GM12891 (cell line): ENCODE measurements around the gene HS2ST1.

Experiments
- POLR2A ChIP-seq: IDR thresholded peaks from 2 replicates; pipeline ENCODE4 v1.6.1; 2011; ENCODE audit warnings: low read depth, low read length, control low read depth
- POLR2AphosphoS5 ChIP-seq: IDR thresholded peaks from 2 replicates; pipeline ENCODE4 v1.6.1; 2011; ENCODE audit warnings: low read depth, low read length, control low read depth
- SPI1 ChIP-seq: IDR thresholded peaks from 2 replicates; pipeline ENCODE4 v1.6.1; 2011; ENCODE audit warnings: low read depth, low read length, control low read depth
- TAF1 ChIP-seq: IDR thresholded peaks from 2 replicates; pipeline ENCODE4 v1.6.1; 2011; ENCODE audit warnings: low read depth, low read length, control low read depth

- TF ChIP-seq POLR2A (no peak), TAF1 (no peak), POLR2AphosphoS5 (no peak), SPI1 (no peak)
Measured at GRCh38 chr1:87144981-87145380, 230.5 kb downstream of the HS2ST1 start.
